OCI-LY1 (cell line): ENCODE results near the gene IL11.

ENCODE experiments used
- H2AFZ ChIP-seq: fragments of 200-600 bp; sonication (generic), shearing (Covaris generic); 2 replicates; pipeline ENCODE4 v1.6.0; 2014; ENCODE audit warnings: antibody characterized with exemption, mild to moderate bottlenecking, low read length
- H3F3A ChIP-seq: fragments of 200-600 bp; sonication (generic), shearing (Covaris generic); 2 replicates; pipeline ENCODE4 v1.6.0; 2014; ENCODE audit warnings: mild to moderate bottlenecking, antibody characterized with exemption, low read length, moderate library complexity; ENCODE audit not compliant: insufficient read depth
- H3K27ac ChIP-seq: fragments of 200-600 bp; sonication (generic); 2 replicates; pipeline ENCODE4 v1.5.1; 2014; ENCODE audit warnings: low read length, mixed run types, mild to moderate bottlenecking, low read depth; ENCODE audit not compliant: poor library complexity, severe bottlenecking
- H3K27me3 ChIP-seq: fragments of 200-600 bp; sonication (generic); 2 replicates; pipeline ENCODE4 v1.6.0; 2014; ENCODE audit warnings: antibody characterized with exemption, mild to moderate bottlenecking, low read length, moderate library complexity; ENCODE audit not compliant: insufficient read depth
- H3K36me3 ChIP-seq: fragments of 200-600 bp; sonication (generic); 2 replicates; pipeline ENCODE4 v1.6.1; 2014; ENCODE audit warnings: mild to moderate bottlenecking, antibody characterized with exemption, low read length, moderate library complexity, mixed read lengths; ENCODE audit not compliant: insufficient read depth
- H3K4me1 ChIP-seq: fragments of 200-600 bp; sonication (generic); 2 replicates; pipeline ENCODE4 v1.5.1; 2014; ENCODE audit warnings: mild to moderate bottlenecking, low read length, moderate library complexity; ENCODE audit not compliant: insufficient read depth, severe bottlenecking
- H3K4me2 ChIP-seq: fragments of 200-600 bp; sonication (generic), shearing (Covaris generic); 2 replicates; pipeline ENCODE4 v1.6.1; 2014; ENCODE audit warnings: low read length
- H3K4me3 ChIP-seq: fragments of 200-600 bp; sonication (generic); 2 replicates; pipeline ENCODE4 v1.5.1; 2014; ENCODE audit warnings: low read length, low read depth, mild to moderate bottlenecking, mixed read lengths; ENCODE audit not compliant: poor library complexity, severe bottlenecking
- H3K79me2 ChIP-seq: fragments of 200-600 bp; shearing (Covaris generic); 2 replicates; pipeline ENCODE4 v1.6.1; 2016; ENCODE audit warnings: mixed run types, low read length, mixed read lengths; ENCODE audit not compliant: insufficient read depth
- H3K9ac ChIP-seq: fragments of 200-600 bp; sonication (generic), shearing (Covaris generic); 2 replicates; pipeline ENCODE4 v1.6.1; 2014; ENCODE audit warnings: mild to moderate bottlenecking, low read length, mixed read lengths
- H3K9me2 ChIP-seq: fragments of 200-600 bp; sonication (generic), shearing (Covaris generic); 2 replicates; pipeline ENCODE4 v1.6.1; 2014; ENCODE audit warnings: low read depth, mild to moderate bottlenecking, low read length, mixed read lengths
- H3K9me3 ChIP-seq: fragments of 200-600 bp; shearing (Covaris generic); 2 replicates; pipeline ENCODE4 v1.6.1; 2014; ENCODE audit warnings: low read length, mixed read lengths
- H4K20me1 ChIP-seq: fragments of 200-600 bp; sonication (generic), shearing (Covaris generic); 2 replicates; pipeline ENCODE4 v1.6.0; 2016; ENCODE audit warnings: mild to moderate bottlenecking, low read length; ENCODE audit not compliant: insufficient read depth
- EZH2 ChIP-seq: fragments of 200-600 bp; sonication (generic), shearing (Covaris generic); IDR thresholded peaks from 2 replicates; pipeline ENCODE4 v1.8.0; 2017; ENCODE audit warnings: borderline replicate concordance, mixed run types, mild to moderate bottlenecking, antibody characterized with exemption, low read length, moderate library complexity, mixed read lengths
- TF ChIP-seq, protein P1 (sequence below): fragments of 200-600 bp; sonication (generic), shearing (Covaris generic); IDR thresholded peaks from 2 replicates; pipeline ENCODE4 v1.5.1; 2017; ENCODE audit warnings: mild to moderate bottlenecking, antibody characterized with exemption, low read length, moderate library complexity, mixed read lengths

IL11 gene

DNA sequence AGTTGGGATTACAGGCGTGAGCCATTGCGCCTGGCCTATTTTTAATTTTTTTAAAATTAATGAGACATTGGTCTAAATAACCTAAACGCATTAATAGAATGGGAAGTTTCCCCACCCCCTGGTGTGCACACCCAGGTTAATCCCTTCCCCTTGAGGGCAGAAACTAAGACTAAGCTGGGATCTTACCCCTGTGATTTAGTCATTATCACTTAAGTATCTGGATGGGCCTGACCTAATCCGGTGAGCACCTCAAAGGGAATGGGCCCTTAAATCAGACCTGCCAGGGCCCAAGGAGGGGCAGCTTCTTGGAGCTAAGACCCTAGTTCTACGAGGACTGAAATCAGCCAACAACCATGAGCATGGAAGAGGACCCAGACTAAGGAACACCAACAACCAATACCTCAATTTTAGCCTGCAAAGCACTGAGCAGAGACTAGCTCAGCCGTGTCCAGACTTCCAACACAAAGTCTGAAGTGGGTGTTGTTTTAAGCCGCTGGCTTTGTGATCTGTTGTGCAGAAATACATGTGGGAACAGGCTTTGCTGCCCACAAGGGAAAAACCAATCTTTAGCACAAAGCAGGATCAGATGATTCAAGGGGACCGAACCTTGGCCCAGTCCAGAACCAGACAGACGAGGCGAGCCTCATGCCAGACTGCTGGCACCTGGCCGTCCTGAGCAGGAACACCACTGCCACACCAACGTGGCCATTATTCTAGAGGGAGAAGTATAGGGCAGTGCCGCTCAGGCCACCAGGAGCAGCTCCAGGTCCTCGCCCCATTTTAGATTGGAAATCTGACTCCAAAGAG, 30.2 kb upstream of the IL11 start:
- H3F3A ChIP-seq: no peaks in the 10 kb centered on the region
- no peaks in the 10 kb centered on the region for H3K9me3 ChIP-seq
- H3K36me3 ChIP-seq: peaks cover 46% of the 10 kb centered on the region
- no peak overlapping the region for H3K9ac ChIP-seq
- TF ChIP-seq, protein P1, sequence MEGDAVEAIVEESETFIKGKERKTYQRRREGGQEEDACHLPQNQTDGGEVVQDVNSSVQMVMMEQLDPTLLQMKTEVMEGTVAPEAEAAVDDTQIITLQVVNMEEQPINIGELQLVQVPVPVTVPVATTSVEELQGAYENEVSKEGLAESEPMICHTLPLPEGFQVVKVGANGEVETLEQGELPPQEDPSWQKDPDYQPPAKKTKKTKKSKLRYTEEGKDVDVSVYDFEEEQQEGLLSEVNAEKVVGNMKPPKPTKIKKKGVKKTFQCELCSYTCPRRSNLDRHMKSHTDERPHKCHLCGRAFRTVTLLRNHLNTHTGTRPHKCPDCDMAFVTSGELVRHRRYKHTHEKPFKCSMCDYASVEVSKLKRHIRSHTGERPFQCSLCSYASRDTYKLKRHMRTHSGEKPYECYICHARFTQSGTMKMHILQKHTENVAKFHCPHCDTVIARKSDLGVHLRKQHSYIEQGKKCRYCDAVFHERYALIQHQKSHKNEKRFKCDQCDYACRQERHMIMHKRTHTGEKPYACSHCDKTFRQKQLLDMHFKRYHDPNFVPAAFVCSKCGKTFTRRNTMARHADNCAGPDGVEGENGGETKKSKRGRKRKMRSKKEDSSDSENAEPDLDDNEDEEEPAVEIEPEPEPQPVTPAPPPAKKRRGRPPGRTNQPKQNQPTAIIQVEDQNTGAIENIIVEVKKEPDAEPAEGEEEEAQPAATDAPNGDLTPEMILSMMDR: no peak
- TF ChIP-seq EZH2: no peak
- H3K4me1 ChIP-seq: peaks cover 17% of the 10 kb centered on the region
- no peaks in the 10 kb centered on the region for H3K27me3 ChIP-seq
- H3K79me2 ChIP-seq: 0 out of 2 replicates have a peak, but pooled peaks cover 1% of the 10 kb centered on the region
- no peaks in the 10 kb centered on the region for H4K20me1 ChIP-seq
- H3K27ac ChIP-seq: no peak overlapping the region
- no peak overlapping the region for H2AFZ ChIP-seq
- H3K4me3 ChIP-seq: no peak overlapping the region
- H3K9me2 ChIP-seq: no peaks in the 10 kb centered on the region
- no peak overlapping the region for H3K4me2 ChIP-seq

DNA sequence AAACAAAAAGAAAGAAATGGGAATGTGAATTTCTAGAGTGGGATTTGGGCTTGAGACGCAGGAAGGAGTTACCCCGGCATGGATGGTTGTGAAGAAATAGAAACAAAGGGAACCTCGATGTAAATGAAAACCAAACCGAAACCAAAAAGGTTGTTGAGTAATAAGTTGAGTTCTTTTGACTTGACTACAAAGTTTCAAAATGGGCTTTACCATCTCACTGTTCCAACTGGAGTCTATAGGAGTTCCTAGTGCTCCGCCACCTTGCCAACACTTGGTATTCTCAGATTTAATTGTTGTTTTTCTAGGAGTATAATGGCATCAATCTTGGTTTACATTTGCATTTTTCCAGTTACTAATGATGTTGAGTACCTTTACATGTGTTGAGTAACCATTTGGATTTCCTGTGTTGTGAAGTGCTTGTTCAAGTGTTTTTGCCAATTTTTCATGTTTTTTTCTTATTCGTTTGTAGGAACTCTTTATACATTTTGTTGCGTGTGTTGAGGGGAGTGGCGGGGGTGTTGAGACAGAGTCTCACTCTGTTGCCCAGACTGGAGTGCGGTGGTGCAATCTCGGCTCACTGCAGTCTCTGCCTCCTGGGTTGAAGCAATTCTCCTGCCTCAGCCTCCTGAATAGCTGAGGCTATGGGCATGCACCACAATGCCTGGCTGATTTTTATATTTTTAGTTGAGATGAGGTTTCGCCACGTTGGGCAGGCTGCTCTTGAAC, 28.1 kb upstream of the IL11 start:
- 0 out of 2 replicates have a peak overlapping the region, but pooled peaks have one; percentile 11 for H3K4me2 ChIP-seq
- H3K79me2 ChIP-seq: no peaks in the 10 kb centered on the region
- no peaks in the 10 kb centered on the region for H3K9me2 ChIP-seq
- no peaks in the 10 kb centered on the region for H3K27me3 ChIP-seq
- H3K9me3 ChIP-seq: no peaks in the 10 kb centered on the region
- peaks cover 29% of the 10 kb centered on the region for H3K36me3 ChIP-seq
- H3F3A ChIP-seq: no peaks in the 10 kb centered on the region
- H2AFZ ChIP-seq: no peak overlapping the region
- H3K4me3 ChIP-seq: no peak overlapping the region
- H4K20me1 ChIP-seq: no peaks in the 10 kb centered on the region
- H3K4me1 ChIP-seq: peaks cover 10% of the 10 kb centered on the region
- H3K9ac ChIP-seq: no peak overlapping the region
- H3K27ac ChIP-seq: no peak overlapping the region
- TF ChIP-seq, protein P1: no peak
- no peak for TF ChIP-seq EZH2

DNA sequence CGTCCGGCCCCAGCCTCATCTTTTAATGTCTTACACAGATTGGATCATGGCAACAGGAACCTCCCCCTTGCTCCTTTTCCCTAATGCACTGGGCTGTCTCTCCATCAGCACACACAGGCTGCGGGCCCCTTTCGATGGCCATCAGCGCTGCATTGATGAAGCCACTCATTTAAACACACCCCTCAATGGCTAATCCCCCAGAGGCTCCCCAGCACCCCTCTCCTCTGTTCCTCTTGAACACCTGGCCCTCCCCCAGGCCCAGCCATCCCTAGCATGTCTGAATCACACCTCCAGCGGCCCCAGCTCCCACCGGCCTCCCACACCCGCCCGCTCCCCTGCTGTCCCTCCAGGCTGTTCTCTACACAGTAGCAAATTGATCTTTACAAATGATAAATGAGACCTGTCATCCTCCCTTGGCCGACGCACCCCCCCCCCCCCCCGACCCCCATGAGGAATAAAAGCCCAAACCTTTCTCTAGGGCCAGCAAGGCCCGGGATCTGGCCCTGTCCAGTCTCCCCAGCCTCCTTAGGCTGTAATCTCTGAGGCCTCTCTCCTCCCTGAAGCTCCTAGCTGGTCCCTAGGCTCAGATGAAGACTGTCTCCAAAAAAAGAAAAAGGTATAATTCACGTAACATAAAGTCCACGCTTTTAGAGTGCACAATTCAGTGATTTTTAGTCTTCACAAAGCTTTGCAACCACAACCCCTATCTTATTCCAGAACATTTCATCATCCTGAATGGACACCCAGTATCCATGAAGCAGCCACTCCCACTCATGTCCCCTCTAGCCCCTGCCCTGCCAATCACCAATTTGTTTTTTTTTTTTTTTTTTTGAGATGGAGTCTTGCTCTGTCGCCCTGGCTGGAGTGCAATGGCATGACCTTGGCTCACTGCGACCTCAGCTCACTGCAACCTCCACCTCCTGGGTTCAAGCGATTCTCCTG, 22.8 kb upstream of the IL11 start:
- no peaks in the 10 kb centered on the region for H4K20me1 ChIP-seq
- no peaks in the 10 kb centered on the region for H3F3A ChIP-seq
- no peaks in the 10 kb centered on the region for H3K79me2 ChIP-seq

More for the DNA sequence above, 22.8 kb upstream of the IL11 start:
- Histone ChIP-seq H3K27ac (no peak overlapping the region), H3K27me3 (no peaks in the 10 kb centered on the region), H3K4me2 (no peak overlapping the region), H3K9me2 (no peaks in the 10 kb centered on the region), H3K36me3 (peaks cover 30% of the 10 kb centered on the region), H3K9me3 (no peaks in the 10 kb centered on the region), H3K9ac (no peak overlapping the region), H3K4me1 (peaks cover 14% of the 10 kb centered on the region), H2AFZ (no peak overlapping the region), H3K4me3 (no peak overlapping the region)
- TF ChIP-seq, protein P1: no peak
- no peak for TF ChIP-seq EZH2
